Cardiac muscle cell (in vitro differentiated cells and primary cell): ENCODE results near the gene TFB2M. TPM values are rescaled to one million over a fixed set of nuclear protein-coding genes. Genes with fewer than 3 reads are reported as not detected.

Experiments
- DNase-seq, 2 donors: peaks; one replicate each; pipeline versions ENCODE4 v3.0.0 to v3.0.0-alpha.2; 2010 to 2017; ENCODE audit warnings: low read depth in 1 of 2, low spot score in 1 of 2
- H3K27ac ChIP-seq: fragments of 200-600 bp; sonication (generic); 2 replicates; pipeline ENCODE4 v1.5.1; 2016
- H3K27me3 ChIP-seq: fragments of 200-600 bp; sonication (generic); 2 replicates; pipeline ENCODE4 v1.6.0; 2016; ENCODE audit warnings: control low read depth
- H3K36me3 ChIP-seq: fragments of 200-600 bp; sonication (generic); 2 replicates; pipeline ENCODE4 v1.5.1; 2016; ENCODE audit warnings: control low read depth
- H3K4me1 ChIP-seq: fragments of 200-600 bp; sonication (generic); 2 replicates; pipeline ENCODE4 v1.8.1; 2017; ENCODE audit warnings: low read depth, mild to moderate bottlenecking, mixed run types
- H3K4me3 ChIP-seq: fragments of 200-600 bp; sonication (generic); 2 replicates; pipeline ENCODE4 v1.5.1; 2016; ENCODE audit warnings: mild to moderate bottlenecking
- H3K9me3 ChIP-seq: fragments of 200-600 bp; sonication (generic); 2 replicates; pipeline ENCODE4 v1.5.1; 2017; ENCODE audit warnings: low read depth, mild to moderate bottlenecking, control low read depth
- polyA plus RNA-seq: library from polyadenylated mRNA; unstranded; fragments of >200 nt; fragmentation: Nextera tagmentation; extraction: Ambion mirVana; gene quantifications from 2 replicates; pipeline ENCODE4 v1.2.1, GENCODE V29; 2016
- total RNA-seq: library from RNA; depleted of rRNA; stranded (reverse); fragments of >200 nt; gene quantifications from 2 replicates; pipeline ENCODE4 v1.2.3, GENCODE V29; 2016
- TF ChIP-seq, protein P1 (sequence below): IDR thresholded peaks from 2 replicates; pipeline ENCODE4 v1.5.1; 2012; ENCODE audit warnings: low read depth, mild to moderate bottlenecking, low read length

TFB2M gene
- total and polyA plus RNA-seq, 2 experiments from 2014 or later = 7.3 to 9.4 TPM

- no peak overlapping the region for H3K27ac ChIP-seq
- no peaks in the 10 kb centered on the region for H3K4me1 ChIP-seq
- H3K9me3 ChIP-seq = no peaks in the 10 kb centered on the region
- H3K4me3 ChIP-seq = no peak overlapping the region
- no peak for DNase-seq
- TF ChIP-seq, protein P1, sequence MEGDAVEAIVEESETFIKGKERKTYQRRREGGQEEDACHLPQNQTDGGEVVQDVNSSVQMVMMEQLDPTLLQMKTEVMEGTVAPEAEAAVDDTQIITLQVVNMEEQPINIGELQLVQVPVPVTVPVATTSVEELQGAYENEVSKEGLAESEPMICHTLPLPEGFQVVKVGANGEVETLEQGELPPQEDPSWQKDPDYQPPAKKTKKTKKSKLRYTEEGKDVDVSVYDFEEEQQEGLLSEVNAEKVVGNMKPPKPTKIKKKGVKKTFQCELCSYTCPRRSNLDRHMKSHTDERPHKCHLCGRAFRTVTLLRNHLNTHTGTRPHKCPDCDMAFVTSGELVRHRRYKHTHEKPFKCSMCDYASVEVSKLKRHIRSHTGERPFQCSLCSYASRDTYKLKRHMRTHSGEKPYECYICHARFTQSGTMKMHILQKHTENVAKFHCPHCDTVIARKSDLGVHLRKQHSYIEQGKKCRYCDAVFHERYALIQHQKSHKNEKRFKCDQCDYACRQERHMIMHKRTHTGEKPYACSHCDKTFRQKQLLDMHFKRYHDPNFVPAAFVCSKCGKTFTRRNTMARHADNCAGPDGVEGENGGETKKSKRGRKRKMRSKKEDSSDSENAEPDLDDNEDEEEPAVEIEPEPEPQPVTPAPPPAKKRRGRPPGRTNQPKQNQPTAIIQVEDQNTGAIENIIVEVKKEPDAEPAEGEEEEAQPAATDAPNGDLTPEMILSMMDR = no peak
- H3K36me3 ChIP-seq = no peaks in the 10 kb centered on the region
- H3K27me3 ChIP-seq = no peaks in the 10 kb centered on the region
These were observed 39.7 kb downstream of the TFB2M start for GRCh38 chr1:246526380-246526779.

DNA sequence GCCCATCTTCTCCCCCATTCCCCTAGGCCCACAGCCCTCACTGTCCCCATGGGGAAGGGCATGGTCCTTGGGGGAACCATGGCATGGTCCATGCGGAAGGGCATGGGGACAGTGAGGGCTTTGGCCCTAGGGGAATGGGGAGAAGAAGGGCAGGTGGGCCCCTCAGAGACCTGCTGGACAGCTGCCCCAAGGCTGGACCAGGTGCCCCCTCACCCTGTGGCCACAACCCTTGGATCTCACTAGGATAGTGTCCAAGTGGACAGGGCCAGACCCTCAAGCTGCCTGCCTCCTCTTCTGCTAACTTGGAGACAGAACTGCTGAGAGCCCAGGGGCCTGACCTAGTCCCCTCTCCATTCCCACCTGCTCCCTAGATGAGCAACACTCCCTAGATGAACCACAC lies 46.5 kb downstream of the TFB2M start:
- DNase-seq = no peak
- H3K4me3 ChIP-seq = no peak overlapping the region
- no peaks in the 10 kb centered on the region for H3K27me3 ChIP-seq
- TF ChIP-seq, protein P1 = no peak
- H3K36me3 ChIP-seq = no peaks in the 10 kb centered on the region
- H3K27ac ChIP-seq = no peak overlapping the region
- no peaks in the 10 kb centered on the region for H3K9me3 ChIP-seq
- no peaks in the 10 kb centered on the region for H3K4me1 ChIP-seq

DNA sequence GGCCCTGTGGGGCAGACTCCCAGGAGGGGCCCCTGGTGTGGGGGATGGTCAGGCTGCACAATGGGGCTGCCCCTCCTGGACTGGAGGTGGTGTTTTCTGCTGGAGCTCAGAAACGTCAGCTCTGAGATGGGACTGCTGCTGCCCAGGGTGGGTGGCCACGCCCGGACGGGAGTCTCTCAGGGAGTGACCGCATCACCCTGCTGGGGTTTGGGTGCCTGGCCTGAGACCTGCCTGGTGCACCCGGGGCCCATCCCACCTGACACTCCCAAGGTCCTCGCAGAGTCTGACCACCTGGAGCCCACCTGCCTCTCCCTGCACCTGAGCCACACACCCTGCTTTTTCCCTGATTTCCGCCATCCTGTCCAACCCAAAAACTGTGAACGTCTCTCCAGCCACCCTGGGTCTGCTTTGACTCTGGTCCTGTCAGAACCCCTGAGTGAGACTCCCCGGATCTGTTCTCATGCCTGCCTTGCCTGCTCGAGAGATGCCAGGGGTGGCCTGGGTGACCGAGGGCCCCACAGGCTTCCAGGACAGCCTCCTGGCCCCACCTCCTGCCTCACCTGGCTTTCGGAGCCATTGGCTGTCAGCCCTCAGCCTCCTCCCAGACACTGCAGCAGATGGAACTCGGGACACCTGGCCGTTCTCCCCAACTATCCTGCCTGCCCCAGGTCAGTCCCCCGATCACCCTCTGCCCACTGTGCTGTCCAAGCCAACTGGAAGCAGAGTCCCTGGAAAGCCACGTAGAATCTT lies 47.4 kb downstream of the TFB2M start:
- no peaks in the 10 kb centered on the region for H3K27me3 ChIP-seq
- TF ChIP-seq, protein P1 = no peak
- no peaks in the 10 kb centered on the region for H3K9me3 ChIP-seq
- H3K27ac ChIP-seq = no peak overlapping the region
- no peaks in the 10 kb centered on the region for H3K4me1 ChIP-seq
- H3K36me3 ChIP-seq = no peaks in the 10 kb centered on the region
- no peak for DNase-seq
- H3K4me3 ChIP-seq = no peak overlapping the region

GRCh38 chr1:246517391-246517790 lies 48.7 kb downstream of the TFB2M start:
- H3K4me1 ChIP-seq = no peaks in the 10 kb centered on the region
- H3K27me3 ChIP-seq = no peaks in the 10 kb centered on the region

DNA sequence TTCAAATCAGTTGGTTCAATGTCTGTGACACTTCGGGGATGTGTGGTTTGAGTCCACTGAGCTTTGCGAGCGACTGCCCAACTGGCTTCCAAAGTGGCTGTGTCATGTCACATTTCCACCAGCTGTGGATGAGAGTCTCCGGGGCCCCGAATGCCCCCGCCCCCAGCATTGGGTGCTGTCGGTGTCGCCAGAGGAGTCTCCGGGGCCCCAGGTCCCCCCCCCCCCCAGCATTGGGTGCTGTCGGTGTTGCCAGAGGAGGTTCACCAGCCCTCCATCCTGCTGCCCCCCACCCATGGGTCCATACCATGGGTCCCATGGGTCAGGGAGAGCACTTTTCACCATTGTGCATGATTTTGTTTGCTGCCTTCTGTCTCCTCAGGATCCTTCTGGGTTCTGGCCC lies 49.9 kb downstream of the TFB2M start:
- Histone ChIP-seq H3K27me3 (no peaks in the 10 kb centered on the region), H3K4me3 (no peak overlapping the region), H3K27ac (no peak overlapping the region), H3K4me1 (no peaks in the 10 kb centered on the region), H3K9me3 (no peaks in the 10 kb centered on the region), H3K36me3 (no peaks in the 10 kb centered on the region)
- TF ChIP-seq, protein P1 = no peak
- no peak for DNase-seq

More at GRCh38 chr1:246517391-246517790, 48.7 kb downstream of the TFB2M start:
- no peaks in the 10 kb centered on the region for H3K36me3 ChIP-seq
- H3K27ac ChIP-seq = no peak overlapping the region
- no peak for DNase-seq
- TF ChIP-seq, protein P1 = no peak
- no peaks in the 10 kb centered on the region for H3K9me3 ChIP-seq
- H3K4me3 ChIP-seq = no peak overlapping the region
